ENCODE data around the gene PSTPIP2.
"Not testable (repeated sequence)": the region's sequence is repeated elsewhere in the genome, so short reads cannot be mapped to it uniquely, and the experiment has no call there.

Gene PSTPIP2

DNA sequence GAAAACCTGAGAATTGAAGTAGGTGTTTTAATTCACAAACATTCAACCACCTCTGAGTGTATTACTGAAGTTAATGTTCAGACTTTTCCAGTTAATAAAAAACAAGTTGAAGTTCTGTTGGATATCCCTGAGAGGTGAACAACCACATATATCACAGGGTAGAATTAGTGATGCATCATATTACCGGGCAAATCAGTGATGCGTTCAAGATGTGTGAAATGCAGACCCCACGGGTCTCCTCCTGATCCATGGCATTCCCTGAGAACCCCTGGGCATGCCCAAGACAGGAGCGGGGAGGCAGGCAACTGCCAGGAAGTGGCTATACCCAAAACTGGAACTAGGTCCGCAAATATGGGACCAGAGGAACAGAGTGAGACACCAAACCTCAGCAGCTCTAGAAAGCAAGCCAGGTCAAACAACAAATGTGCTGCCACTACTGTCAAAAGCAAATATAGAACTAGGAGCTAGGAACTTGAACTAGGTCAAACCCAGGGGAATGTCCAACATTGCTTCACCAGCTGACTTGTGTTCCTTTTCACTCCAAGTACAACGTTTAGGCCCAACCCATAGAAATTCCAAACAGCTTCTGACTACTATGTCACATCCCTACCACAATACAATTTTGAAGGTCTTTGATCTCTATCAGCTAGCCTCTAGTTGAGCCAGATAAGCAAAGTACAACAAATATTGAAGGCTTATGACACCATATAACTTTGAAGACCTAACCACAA, 20.2 kb downstream of the PSTPIP2 start:
- Histone ChIP-seq H3K9me3 (ENCODE audit: control insufficient read depth, low read length) (no peaks in the 10 kb centered on the region), H3K27ac (no peak overlapping the region), H3K4me2 (ENCODE audit: low read length) (no peak overlapping the region), H3K79me2 (peaks cover 2% of the 10 kb centered on the region), H3K27me3 (ENCODE audit: control insufficient read depth, insufficient read depth, low read length) (no peaks in the 10 kb centered on the region), H3K4me1 (no peaks in the 10 kb centered on the region), H3K4me3 (ENCODE audit: low read depth, low read length) (no peak overlapping the region), H3K9ac (no peak overlapping the region), H3K36me3 (ENCODE audit: control insufficient read depth, insufficient read depth, low read length) (no peaks in the 10 kb centered on the region), H2AFZ (no peak overlapping the region)
- TF ChIP-seq, protein P1, sequence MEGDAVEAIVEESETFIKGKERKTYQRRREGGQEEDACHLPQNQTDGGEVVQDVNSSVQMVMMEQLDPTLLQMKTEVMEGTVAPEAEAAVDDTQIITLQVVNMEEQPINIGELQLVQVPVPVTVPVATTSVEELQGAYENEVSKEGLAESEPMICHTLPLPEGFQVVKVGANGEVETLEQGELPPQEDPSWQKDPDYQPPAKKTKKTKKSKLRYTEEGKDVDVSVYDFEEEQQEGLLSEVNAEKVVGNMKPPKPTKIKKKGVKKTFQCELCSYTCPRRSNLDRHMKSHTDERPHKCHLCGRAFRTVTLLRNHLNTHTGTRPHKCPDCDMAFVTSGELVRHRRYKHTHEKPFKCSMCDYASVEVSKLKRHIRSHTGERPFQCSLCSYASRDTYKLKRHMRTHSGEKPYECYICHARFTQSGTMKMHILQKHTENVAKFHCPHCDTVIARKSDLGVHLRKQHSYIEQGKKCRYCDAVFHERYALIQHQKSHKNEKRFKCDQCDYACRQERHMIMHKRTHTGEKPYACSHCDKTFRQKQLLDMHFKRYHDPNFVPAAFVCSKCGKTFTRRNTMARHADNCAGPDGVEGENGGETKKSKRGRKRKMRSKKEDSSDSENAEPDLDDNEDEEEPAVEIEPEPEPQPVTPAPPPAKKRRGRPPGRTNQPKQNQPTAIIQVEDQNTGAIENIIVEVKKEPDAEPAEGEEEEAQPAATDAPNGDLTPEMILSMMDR (IDR thresholded peaks at IDR 0.05): no peak

DNA sequence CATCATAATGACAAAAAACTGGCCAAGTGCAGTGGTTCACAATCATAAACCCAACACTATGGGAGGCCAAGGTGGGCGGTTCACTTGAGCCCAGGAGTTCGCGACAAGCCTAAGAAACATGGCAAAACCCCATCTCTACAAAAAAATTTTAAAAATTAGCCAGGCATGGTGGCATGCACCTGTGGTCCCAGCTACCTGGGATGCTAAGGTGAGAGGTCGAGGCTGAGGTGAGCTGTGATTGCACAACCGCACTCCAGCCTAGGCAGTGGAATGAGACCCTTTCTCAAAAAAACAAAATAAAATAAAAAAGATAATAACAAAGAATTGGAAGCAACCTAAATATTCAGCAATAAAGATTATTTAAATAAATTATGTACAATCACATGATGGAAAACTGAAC, 21.8 kb downstream of the PSTPIP2 start:
- no peaks in the 10 kb centered on the region for H3K36me3 ChIP-seq (ENCODE audit: control insufficient read depth, insufficient read depth, low read length)
- H3K9me3 ChIP-seq (ENCODE audit: control insufficient read depth, low read length): no peaks in the 10 kb centered on the region
- no peak overlapping the region for H3K4me3 ChIP-seq (ENCODE audit: low read depth, low read length)
- no peak overlapping the region for H3K4me2 ChIP-seq (ENCODE audit: low read length)
- no peaks in the 10 kb centered on the region for H3K4me1 ChIP-seq
- no peak overlapping the region for H2AFZ ChIP-seq
- TF ChIP-seq, protein P1 (IDR thresholded peaks at IDR 0.05): no peak
- H3K27ac ChIP-seq: no peak overlapping the region
- H3K9ac ChIP-seq: no peak overlapping the region
- no peaks in the 10 kb centered on the region for H3K27me3 ChIP-seq (ENCODE audit: control insufficient read depth, insufficient read depth, low read length)
- peaks cover 2% of the 10 kb centered on the region for H3K79me2 ChIP-seq

DNA sequence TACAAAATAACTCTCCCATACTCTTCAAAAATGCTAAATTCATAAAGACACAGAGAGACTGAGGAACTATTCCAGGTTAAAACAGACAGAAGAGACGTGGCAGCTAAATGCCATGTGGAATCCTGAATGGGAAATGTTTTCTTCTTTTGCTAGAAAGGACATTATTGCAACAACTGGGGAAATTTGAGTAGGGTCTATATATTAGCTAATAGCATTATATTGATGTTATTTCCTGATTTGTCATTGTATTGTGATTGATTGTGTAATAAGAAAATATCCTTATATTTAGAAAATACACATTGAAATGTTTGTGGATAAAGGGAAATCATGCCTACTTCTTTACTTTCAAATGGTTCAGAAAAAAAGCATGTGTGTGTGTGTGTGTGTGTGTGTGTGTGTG, 23.4 kb downstream of the PSTPIP2 start:
- Histone ChIP-seq H3K9ac (no peak overlapping the region), H3K79me2 (peaks cover 2% of the 10 kb centered on the region), H3K4me2 (ENCODE audit: low read length) (no peak overlapping the region), H3K9me3 (ENCODE audit: control insufficient read depth, low read length) (no peaks in the 10 kb centered on the region), H2AFZ (no peak overlapping the region), H3K4me3 (ENCODE audit: low read depth, low read length) (no peak overlapping the region), H3K27me3 (ENCODE audit: control insufficient read depth, insufficient read depth, low read length) (no peaks in the 10 kb centered on the region), H3K27ac (no peak overlapping the region), H3K36me3 (ENCODE audit: control insufficient read depth, insufficient read depth, low read length) (no peaks in the 10 kb centered on the region), H3K4me1 (no peaks in the 10 kb centered on the region)
- TF ChIP-seq, protein P1 (IDR thresholded peaks at IDR 0.05): no peak

DNA sequence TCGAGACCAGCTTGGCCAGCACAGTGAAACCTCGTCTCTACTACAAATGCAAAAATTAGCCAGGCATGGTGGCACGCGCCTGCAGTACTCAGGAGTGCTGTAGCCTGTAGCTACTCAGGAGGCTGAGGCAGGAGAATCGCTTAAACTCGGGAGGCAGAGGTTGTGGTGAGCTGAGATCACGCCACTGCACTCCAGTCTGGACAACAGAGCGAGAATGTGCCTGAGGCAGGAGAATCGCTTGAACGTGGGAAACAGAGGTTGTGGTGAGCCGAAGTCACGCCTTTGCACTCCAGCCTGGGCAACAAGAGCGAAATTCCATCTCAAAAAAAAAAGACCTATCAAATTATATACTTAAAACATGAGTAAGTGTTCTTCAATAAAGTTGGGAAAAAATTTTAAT, 24.7 kb downstream of the PSTPIP2 start:
- H3K79me2 ChIP-seq; H2AFZ ChIP-seq; H3K4me1 ChIP-seq; H3K36me3 ChIP-seq (ENCODE audit: control insufficient read depth, insufficient read depth, low read length); H3K27me3 ChIP-seq (ENCODE audit: control insufficient read depth, insufficient read depth, low read length); H3K9me3 ChIP-seq (ENCODE audit: control insufficient read depth, low read length); H3K4me2 ChIP-seq (ENCODE audit: low read length); H3K9ac ChIP-seq; H3K4me3 ChIP-seq (ENCODE audit: low read depth, low read length); H3K27ac ChIP-seq: not testable (repeated sequence)

DNA sequence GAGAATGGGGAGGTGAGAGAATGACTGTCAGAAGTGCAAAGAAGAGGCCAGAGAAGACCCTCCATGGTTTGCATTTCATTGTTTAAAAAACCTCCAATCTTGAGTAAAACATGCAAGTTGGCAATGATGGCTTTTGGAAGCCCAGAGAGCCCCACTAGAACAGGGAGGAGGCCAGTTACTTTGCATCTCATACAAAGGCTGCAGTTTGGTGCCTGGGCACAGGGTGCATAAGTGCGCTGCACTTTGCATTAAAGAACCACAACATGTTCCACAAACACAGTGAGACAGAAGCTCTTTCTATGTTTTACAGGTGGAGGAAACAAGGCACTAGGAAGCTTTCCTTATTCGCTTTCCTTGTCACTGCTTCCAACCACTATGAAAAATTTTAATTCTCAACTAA, 25.4 kb downstream of the PSTPIP2 start:
- Histone ChIP-seq H3K27me3 (ENCODE audit: control insufficient read depth, insufficient read depth, low read length) (no peaks in the 10 kb centered on the region), H3K4me1 (no peaks in the 10 kb centered on the region), H3K4me3 (ENCODE audit: low read depth, low read length) (no peak overlapping the region), H3K9me3 (ENCODE audit: control insufficient read depth, low read length) (no peaks in the 10 kb centered on the region), H3K36me3 (ENCODE audit: control insufficient read depth, insufficient read depth, low read length) (no peaks in the 10 kb centered on the region), H3K27ac (no peak overlapping the region), H3K4me2 (ENCODE audit: low read length) (no peak overlapping the region), H3K9ac (no peak overlapping the region), H3K79me2 (peaks cover 2% of the 10 kb centered on the region), H2AFZ (no peak overlapping the region)
- TF ChIP-seq, protein P1 (IDR thresholded peaks at IDR 0.05): no peak

Measured in parathyroid adenoma (tissue), 2 donors.